NCI-H2196 treated with DMSO at 0.1 percent for 48 hours (cell line): Measurements from ENCODE around the gene CHSY3.

ENCODE experiments used
- DNase-seq: peaks from one replicate; lab custom pipeline; 2025; ENCODE audit not compliant: unreplicated experiment; lab: John Stamatoyannopoulos, UW

Gene CHSY3

GRCh38 chr5:129904102-129904666 is at the start of gene CHSY3:
CHSY3 (plus strand) TSS chr5:129904465.
- peak; percentile 43 for DNase-seq

- no peak for DNase-seq
These were observed 47.9 kb upstream of the CHSY3 start for GRCh38 chr5:129856325-129856724.

GRCh38 chr5:129857116-129857515 is 47.1 kb upstream of the CHSY3 start:
- no peak for DNase-seq

- DNase-seq = no peak
These were observed 46.1 kb upstream of the CHSY3 start for GRCh38 chr5:129858131-129858675.

- DNase-seq = no peak
These were observed 19.9 kb upstream of the CHSY3 start for GRCh38 chr5:129884322-129884721.

- no peak for DNase-seq
These were observed 4.8 kb upstream of the CHSY3 start for GRCh38 chr5:129899454-129899853.

GRCh38 chr5:129902816-129903215 is 1.4 kb upstream of the CHSY3 start:
- DNase-seq = no peak

GRCh38 chr5:129903466-129904101 is 681 bp upstream of the CHSY3 start:
- DNase-seq = no peak

- no peak for DNase-seq
These were observed 605 bp downstream of the CHSY3 start for GRCh38 chr5:129904667-129905472.

- DNase-seq = no peak
These were observed 1.4 kb downstream of the CHSY3 start for GRCh38 chr5:129905473-129906176.

GRCh38 chr5:129906177-129906887 is 2.1 kb downstream of the CHSY3 start:
- no peak for DNase-seq

- no peak for DNase-seq
These were observed 5.0 kb downstream of the CHSY3 start for GRCh38 chr5:129909225-129909624.

GRCh38 chr5:129912601-129913255 is 8.5 kb downstream of the CHSY3 start:
- no peak for DNase-seq

- DNase-seq = no peak
These were observed 11.2 kb downstream of the CHSY3 start for GRCh38 chr5:129915415-129915814.

GRCh38 chr5:129917224-129917623 is 13.0 kb downstream of the CHSY3 start:
- DNase-seq = no peak

- no peak for DNase-seq
These were observed 16.9 kb downstream of the CHSY3 start for GRCh38 chr5:129921204-129921603.

- no peak for DNase-seq
These were observed 26.0 kb downstream of the CHSY3 start for GRCh38 chr5:129930221-129930620.

GRCh38 chr5:129935626-129936025 is 31.4 kb downstream of the CHSY3 start:
- no peak for DNase-seq

- DNase-seq = no peak
These were observed 33.8 kb downstream of the CHSY3 start for GRCh38 chr5:129938077-129938476.

GRCh38 chr5:129943936-129944335 is 39.7 kb downstream of the CHSY3 start:
- no peak for DNase-seq
